AG10803 (cell line): ENCODE data around the gene MDFIC.

Experiments
- DNase-seq: peaks from one replicate; pipeline ENCODE4 v3.0.0; 2010; ENCODE audit warnings: low read depth
- H3K4me3 ChIP-seq: 2 replicates; pipeline ENCODE4 v1.5.1; 2011; ENCODE audit warnings: mild to moderate bottlenecking, low read length, control low read depth
- TF ChIP-seq, protein P1 (sequence below): conservative IDR thresholded peaks from 2 replicates; pipeline ENCODE4 v1.5.1; 2011; ENCODE audit warnings: mild to moderate bottlenecking, low read length, control low read depth, inconsistent platforms

The MDFIC gene

DNA sequence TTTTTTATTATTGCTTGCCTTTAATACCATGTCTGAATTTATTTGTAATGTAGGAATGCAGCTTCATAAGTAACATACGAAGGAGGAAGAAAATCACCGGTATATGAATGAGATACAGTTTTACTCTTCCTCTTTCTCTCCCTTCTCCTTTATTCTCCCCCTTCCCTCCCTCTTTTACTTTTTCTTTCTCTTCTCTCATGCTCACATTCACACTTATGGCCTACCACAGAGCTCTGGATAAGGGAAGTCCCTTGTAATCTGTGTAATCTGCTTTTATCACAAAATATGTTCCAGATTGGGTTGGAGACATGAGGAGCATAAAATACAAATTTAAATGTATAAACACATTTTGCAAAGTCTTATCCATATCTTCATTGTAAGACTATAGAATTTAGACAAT lies 59.4 kb downstream of the MDFIC start:
- DNase-seq = no peak
- TF ChIP-seq, protein P1, sequence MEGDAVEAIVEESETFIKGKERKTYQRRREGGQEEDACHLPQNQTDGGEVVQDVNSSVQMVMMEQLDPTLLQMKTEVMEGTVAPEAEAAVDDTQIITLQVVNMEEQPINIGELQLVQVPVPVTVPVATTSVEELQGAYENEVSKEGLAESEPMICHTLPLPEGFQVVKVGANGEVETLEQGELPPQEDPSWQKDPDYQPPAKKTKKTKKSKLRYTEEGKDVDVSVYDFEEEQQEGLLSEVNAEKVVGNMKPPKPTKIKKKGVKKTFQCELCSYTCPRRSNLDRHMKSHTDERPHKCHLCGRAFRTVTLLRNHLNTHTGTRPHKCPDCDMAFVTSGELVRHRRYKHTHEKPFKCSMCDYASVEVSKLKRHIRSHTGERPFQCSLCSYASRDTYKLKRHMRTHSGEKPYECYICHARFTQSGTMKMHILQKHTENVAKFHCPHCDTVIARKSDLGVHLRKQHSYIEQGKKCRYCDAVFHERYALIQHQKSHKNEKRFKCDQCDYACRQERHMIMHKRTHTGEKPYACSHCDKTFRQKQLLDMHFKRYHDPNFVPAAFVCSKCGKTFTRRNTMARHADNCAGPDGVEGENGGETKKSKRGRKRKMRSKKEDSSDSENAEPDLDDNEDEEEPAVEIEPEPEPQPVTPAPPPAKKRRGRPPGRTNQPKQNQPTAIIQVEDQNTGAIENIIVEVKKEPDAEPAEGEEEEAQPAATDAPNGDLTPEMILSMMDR = no peak
- H3K4me3 ChIP-seq = no peak overlapping the region

DNA sequence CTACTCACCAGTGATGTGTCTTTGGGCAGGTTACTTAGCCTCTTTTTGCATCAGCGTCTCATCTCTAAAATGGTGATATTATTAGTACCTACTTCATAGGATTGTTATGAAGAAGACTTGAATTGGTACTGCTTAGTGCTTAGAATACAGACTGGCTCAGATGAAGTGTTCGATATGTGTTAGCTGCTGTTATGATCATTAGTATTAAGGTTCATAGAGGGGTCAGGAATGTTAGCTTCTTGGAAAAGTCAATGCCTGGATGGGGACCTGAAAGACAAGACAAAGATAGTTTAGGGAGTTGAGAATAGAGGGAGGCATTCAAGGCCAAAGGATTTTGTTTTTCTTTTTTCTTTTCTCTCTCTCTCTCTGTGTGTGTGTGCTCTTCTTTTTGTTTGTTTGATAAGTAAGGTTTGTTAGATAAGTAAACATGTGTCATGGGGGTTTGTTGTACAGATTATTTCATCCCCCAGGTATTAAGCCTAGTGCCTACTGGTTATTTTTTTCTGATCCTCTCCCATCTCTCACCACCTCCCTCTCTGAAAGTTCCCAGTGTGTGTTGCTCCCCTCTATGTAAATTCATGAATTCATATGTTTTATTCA lies 63.3 kb downstream of the MDFIC start:
- DNase-seq = no peak
- TF ChIP-seq, protein P1 = no peak
- no peak overlapping the region for H3K4me3 ChIP-seq

- TF ChIP-seq, protein P1 = no peak
- peak; percentile 41 for DNase-seq
These were observed 64.6 kb downstream of the MDFIC start for GRCh38 chr7:114986190-114987180.

DNA sequence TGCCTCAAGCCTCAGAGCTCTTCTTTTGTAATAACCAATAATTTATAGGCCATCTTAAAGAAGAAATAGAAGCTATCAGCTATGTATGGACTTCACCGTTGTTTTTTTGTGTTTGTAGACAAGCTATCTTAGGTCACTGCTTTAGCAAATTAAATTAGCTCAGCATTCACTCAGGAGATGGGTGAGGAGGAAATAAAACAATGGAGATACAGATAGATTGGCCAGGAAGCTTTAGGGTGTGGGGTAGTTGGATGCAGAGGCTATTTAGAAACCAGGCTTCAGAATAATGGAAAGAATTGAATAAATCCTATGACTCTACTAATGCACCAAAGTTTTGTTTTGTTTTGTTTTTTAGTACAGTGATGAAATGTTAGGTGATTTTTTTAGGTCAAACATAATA lies 66.1 kb downstream of the MDFIC start:
- DNase-seq = no peak
- H3K4me3 ChIP-seq = no peak overlapping the region
- TF ChIP-seq, protein P1 = no peak

More at GRCh38 chr7:114986190-114987180, 64.6 kb downstream of the MDFIC start:
- H3K4me3 ChIP-seq = no peak overlapping the region

DNA sequence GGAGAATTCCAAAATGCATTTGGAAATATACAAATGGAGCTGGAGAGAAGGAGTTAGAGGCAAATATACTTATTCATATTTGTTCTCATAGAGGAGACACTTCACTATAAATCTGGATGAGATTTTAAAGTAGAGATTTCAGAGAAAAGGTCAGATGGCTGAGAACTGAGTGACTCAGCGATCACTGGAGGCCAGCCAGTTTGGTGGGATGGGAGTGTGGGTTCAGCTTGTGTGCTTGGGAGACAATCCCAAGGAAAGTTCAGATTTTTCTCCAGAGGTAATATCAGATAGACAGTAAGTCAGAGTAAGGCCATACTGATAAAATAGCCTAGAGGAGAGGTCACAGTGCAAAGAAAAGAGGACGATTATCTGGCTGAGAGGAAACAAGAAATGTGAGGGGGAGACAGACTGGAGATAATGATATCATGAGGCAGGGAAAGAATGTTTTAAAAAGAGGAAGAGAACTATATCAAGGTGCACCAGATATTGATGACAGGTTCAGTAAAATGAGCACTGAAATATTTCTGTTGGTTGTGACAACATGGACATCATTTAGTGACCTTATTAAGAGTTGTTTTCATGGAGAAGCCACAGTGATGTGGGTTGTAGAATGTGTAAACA lies 67.0 kb downstream of the MDFIC start:
- DNase-seq = peak; percentile 62
- H3K4me3 ChIP-seq = no peak overlapping the region
- TF ChIP-seq, protein P1 = no peak

- TF ChIP-seq, protein P1 = no peak
- no peak overlapping the region for H3K4me3 ChIP-seq
- DNase-seq = no peak
These were observed 67.6 kb downstream of the MDFIC start for GRCh38 chr7:114989531-114989930.
